K562 (cell line): ENCODE results near the gene CRYGA. TPM values are rescaled to one million over a fixed set of nuclear protein-coding genes. Genes with fewer than 3 reads are reported as not detected.

Source experiments
- DPF2 ChIP-seq: fragments of 450-650 bp; IDR thresholded peaks from 2 replicates; pipeline ENCODE4 v1.6.1; 2016
- FOS ChIP-seq: IDR thresholded peaks from 3 replicates; pipeline ENCODE4 v1.6.1; 2011; ENCODE audit not compliant: insufficient read length; ENCODE audit errors: extremely low read depth
- HMG20B ChIP-seq: fragments of 250-450 bp; sonication (Bioruptor Pico); IDR thresholded peaks from 2 replicates; pipeline ENCODE4 v1.5.0; 2021; ENCODE audit warnings: mild to moderate bottlenecking
- HNRNPL ChIP-seq: fragments of 200-400 bp; formaldehyde crosslinking; IDR thresholded peaks from 2 replicates; pipeline ENCODE4 v1.6.1; 2017; ENCODE audit warnings: low read depth, mild to moderate bottlenecking, low read length
- KLF10 ChIP-seq: fragments of 250-450 bp; sonication (Bioruptor Pico); IDR thresholded peaks from 2 replicates; pipeline ENCODE4 v1.6.1; 2021; ENCODE audit warnings: matching md5 sums
- PHF20 ChIP-seq: fragments of 450-650 bp; IDR thresholded peaks from 2 replicates; pipeline ENCODE4 v1.6.1; 2018; ENCODE audit not compliant: partially characterized antibody
- POLR3A ChIP-seq: IDR thresholded peaks from 2 replicates; pipeline ENCODE4 v1.6.1; 2011; ENCODE audit warnings: borderline replicate concordance, mild to moderate bottlenecking, moderate library complexity; ENCODE audit not compliant: insufficient read length, insufficient read depth; ENCODE audit errors: extremely low read depth
- ZKSCAN3 ChIP-seq: fragments of 250-450 bp; sonication (Bioruptor Pico); IDR thresholded peaks from 2 replicates; pipeline ENCODE4 v1.4.0; 2020
- polyA plus RNA-seq, 8 experiments: library from polyadenylated mRNA; depleted of rRNA in 4 of 8; stranded (reverse) in 5 of 8; unstranded in 3 of 8; fragments of >200 nt; fragmentation: Nextera tagmentation in 2 of 8; fragmentation: Illumina TruSeq in 1 of 8; extraction: Ambion mirVana in 2 of 8; extraction: Trizol in 1 of 8; gene quantifications; 2 replicates each; pipeline versions ENCODE4 v1.2.1 to v1.2.3, GENCODE V29; 2011 to 2014; ENCODE audit warnings: inconsistent platforms in 1 of 8, missing spikeins in 1 of 8
- total RNA-seq, 7 experiments: library from RNA; depleted of rRNA in 6 of 7; stranded (reverse); fragments of >200 nt in 6 of 7; fragmentation: Illumina TruSeq in 2 of 7; extraction: Trizol in 2 of 7; gene quantifications; 2 replicates each; pipeline versions ENCODE4 v1.2.1 to v1.2.3, GENCODE V29; 2011 to 2021; ENCODE audit warnings: low replicate concordance in 1 of 7
- TF ChIP-seq, protein P1 (sequence below): fragments of 450-650 bp; conservative IDR thresholded peaks from 2 replicates; pipeline ENCODE4 v1.6.1; 2016; ENCODE audit warnings: missing genetic modification characterization, low read depth, mild to moderate bottlenecking, control low read depth, missing compliant biosample characterization
- TF ChIP-seq, protein P2 (sequence below): sonication (generic); formaldehyde crosslinking; IDR thresholded peaks from 2 replicates; pipeline ENCODE4 v1.8.0; 2023; ENCODE audit warnings: mild to moderate bottlenecking, missing genetic modification reagents
- TF ChIP-seq, protein P3 (sequence below), 2 experiments: fragments of 450-650 bp in 1 of 2; sonication (generic) in 1 of 2; formaldehyde crosslinking in 1 of 2; IDR thresholded peaks in 1 of 2; conservative IDR thresholded peaks in 1 of 2; 2 replicates each; pipeline versions ENCODE4 v1.6.1 to v1.8.1; 2016 to 2023; ENCODE audit warnings: mild to moderate bottlenecking in 2 of 2, moderate library complexity in 2 of 2, inconsistent platforms in 1 of 2, missing genetic modification reagents in 1 of 2

Gene CRYGA
- total and polyA plus RNA-seq, 9 of the 15 experiments (the other 6 are each of a cell fraction or from before 2014, with no cell fraction given) = not detected

DNA sequence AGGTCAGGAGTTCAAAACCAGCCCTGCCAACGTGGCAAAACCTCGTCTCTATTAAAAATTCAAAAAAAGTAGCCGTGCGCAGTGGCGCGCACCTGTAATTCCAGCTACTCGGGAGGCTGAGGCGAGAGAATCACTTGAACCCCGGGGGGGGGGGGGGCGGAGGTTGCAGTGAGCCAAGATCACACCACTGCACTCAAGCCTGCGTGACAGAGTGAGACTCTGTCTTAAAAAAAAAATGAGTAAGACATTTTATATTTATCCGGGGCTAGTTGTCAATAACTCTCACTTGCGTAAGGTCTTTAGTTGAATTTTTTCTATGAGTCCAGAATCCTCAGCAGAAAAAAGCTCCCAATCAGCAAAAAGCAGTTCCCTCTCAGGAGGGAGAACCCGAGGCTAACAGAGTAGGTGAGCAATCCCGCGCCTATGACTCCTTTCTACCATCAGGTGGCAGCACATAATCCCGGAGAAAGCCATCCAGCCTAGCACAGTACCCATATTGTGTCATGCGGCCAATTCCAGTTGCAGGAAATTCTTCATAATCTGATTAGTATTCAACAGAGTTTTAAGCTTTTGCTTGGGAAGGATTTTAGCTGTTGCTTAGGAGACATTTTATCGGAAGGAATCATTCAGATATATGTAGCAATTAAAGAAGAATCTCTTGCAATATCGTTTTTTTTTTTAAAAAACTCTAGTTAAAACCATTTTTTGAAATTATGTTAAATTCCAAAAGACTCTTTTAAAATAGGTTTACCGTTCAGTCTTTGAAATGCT lies 11.9 kb upstream of the CRYGA start (continued):
- TF ChIP-seq KLF10 (CRISPR knock-in tag) (no peak), FOS (no peak), HNRNPL (no peak), POLR3A (no peak), PHF20 (no peak), ZKSCAN3 (CRISPR knock-in tag) (no peak), DPF2 (no peak), HMG20B (no peak)
- TF ChIP-seq, protein P1, sequence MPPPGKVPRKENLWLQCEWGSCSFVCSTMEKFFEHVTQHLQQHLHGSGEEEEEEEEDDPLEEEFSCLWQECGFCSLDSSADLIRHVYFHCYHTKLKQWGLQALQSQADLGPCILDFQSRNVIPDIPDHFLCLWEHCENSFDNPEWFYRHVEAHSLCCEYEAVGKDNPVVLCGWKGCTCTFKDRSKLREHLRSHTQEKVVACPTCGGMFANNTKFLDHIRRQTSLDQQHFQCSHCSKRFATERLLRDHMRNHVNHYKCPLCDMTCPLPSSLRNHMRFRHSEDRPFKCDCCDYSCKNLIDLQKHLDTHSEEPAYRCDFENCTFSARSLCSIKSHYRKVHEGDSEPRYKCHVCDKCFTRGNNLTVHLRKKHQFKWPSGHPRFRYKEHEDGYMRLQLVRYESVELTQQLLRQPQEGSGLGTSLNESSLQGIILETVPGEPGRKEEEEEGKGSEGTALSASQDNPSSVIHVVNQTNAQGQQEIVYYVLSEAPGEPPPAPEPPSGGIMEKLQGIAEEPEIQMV = no peak
- TF ChIP-seq, protein P2, sequence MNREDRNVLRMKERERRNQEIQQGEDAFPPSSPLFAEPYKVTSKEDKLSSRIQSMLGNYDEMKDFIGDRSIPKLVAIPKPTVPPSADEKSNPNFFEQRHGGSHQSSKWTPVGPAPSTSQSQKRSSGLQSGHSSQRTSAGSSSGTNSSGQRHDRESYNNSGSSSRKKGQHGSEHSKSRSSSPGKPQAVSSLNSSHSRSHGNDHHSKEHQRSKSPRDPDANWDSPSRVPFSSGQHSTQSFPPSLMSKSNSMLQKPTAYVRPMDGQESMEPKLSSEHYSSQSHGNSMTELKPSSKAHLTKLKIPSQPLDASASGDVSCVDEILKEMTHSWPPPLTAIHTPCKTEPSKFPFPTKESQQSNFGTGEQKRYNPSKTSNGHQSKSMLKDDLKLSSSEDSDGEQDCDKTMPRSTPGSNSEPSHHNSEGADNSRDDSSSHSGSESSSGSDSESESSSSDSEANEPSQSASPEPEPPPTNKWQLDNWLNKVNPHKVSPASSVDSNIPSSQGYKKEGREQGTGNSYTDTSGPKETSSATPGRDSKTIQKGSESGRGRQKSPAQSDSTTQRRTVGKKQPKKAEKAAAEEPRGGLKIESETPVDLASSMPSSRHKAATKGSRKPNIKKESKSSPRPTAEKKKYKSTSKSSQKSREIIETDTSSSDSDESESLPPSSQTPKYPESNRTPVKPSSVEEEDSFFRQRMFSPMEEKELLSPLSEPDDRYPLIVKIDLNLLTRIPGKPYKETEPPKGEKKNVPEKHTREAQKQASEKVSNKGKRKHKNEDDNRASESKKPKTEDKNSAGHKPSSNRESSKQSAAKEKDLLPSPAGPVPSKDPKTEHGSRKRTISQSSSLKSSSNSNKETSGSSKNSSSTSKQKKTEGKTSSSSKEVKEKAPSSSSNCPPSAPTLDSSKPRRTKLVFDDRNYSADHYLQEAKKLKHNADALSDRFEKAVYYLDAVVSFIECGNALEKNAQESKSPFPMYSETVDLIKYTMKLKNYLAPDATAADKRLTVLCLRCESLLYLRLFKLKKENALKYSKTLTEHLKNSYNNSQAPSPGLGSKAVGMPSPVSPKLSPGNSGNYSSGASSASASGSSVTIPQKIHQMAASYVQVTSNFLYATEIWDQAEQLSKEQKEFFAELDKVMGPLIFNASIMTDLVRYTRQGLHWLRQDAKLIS (CRISPR knock-in tag) = no peak
- TF ChIP-seq, protein P3, sequence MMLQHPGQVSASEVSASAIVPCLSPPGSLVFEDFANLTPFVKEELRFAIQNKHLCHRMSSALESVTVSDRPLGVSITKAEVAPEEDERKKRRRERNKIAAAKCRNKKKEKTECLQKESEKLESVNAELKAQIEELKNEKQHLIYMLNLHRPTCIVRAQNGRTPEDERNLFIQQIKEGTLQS (IDR thresholded peaks at IDR 0.05) = no peak
- TF ChIP-seq, protein P3 (CRISPR knock-in tag; conservative IDR thresholded peaks at IDR 0.05) = no peak
- TF ChIP-seq, all 486 proteins: peak for 21
